Stimulated activated CD4-positive, alpha-beta T cell treated with anti-CD3 and anti-CD28 coated beads, Interleukin-2, amount 100 ng/mL, for 24 hours (primary cell): ENCODE data around the gene TMC2.
A peak's percentile ranks its signal among the peaks of the same experiment; 100 is the strongest.
"Not testable (repeated sequence)": the region's sequence is repeated elsewhere in the genome, so short reads cannot be mapped to it uniquely, and the experiment has no call there.

Experiments used
- DNase-seq, 2 donors: peaks; one replicate each; pipeline ENCODE4 v3.0.0-alpha.2; 2020

Gene TMC2

DNA sequence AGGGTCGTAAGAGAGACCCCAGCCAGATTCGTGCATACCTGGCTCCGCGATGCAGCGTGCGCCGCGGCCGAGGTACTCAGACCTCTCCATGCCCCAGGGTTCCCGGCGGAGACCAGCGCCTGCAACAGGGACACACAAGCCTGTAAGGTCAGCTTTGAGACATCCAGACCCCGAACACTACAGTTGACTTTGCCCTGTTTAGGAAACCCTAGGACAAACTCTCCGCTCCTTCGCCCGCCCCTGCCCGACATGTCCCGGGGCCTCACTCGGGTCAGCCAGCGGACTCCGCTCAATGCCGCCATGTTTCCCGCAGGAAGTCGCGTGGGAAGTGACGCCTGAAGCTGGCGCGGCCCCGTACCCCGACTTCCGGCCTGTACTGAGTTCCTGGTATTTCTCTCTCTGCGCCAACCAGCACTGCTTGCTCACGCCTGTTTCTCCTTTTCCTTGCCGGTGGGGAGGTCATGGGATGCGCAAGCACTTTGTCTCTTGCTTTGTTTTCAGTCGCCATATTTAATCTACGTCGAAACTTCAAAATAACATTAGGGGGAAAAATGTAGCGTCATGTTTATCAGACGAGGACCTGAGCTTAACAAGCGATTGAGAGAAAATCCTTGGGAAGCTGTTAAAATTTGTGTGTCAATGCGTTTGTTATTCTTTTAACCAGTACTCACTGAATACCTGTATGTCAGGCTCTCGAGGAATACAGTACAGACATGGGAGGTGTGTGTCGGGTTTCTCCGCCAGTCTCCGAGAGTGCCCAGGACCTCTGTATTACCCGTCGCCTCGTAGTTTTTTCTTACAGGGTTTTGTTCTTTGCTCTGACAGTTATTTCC, 127.7 kb downstream of the TMC2 start, which contains the start of gene IDH3B:
TSS of gene IDH3B (minus strand) at position 330 of the 833 bp plus-strand sequence. CDS start at position 302, 28 bp downstream.
- peak; percentile 91 to 92 for DNase-seq

GRCh38 chr20:2671977-2672376, 135.6 kb downstream of the TMC2 start:
- DNase-seq, result peak in 1 of 2 donors; percentile 23

- DNase-seq, result no peak
Measured at GRCh38 chr20:2672446-2672845, 136.1 kb downstream of the TMC2 start.

- no peak for DNase-seq
Measured at GRCh38 chr20:2673453-2673852, 137.1 kb downstream of the TMC2 start.

GRCh38 chr20:2680046-2680445, 143.7 kb downstream of the TMC2 start:
- DNase-seq, result no peak

- DNase-seq, result not testable (repeated sequence)
Measured at GRCh38 chr20:2682040-2682439, 145.7 kb downstream of the TMC2 start.

GRCh38 chr20:2684817-2685216, 148.4 kb downstream of the TMC2 start:
- DNase-seq, result not testable (repeated sequence)

- no peak for DNase-seq
Measured at GRCh38 chr20:2687514-2687913, 151.1 kb downstream of the TMC2 start.

DNA sequence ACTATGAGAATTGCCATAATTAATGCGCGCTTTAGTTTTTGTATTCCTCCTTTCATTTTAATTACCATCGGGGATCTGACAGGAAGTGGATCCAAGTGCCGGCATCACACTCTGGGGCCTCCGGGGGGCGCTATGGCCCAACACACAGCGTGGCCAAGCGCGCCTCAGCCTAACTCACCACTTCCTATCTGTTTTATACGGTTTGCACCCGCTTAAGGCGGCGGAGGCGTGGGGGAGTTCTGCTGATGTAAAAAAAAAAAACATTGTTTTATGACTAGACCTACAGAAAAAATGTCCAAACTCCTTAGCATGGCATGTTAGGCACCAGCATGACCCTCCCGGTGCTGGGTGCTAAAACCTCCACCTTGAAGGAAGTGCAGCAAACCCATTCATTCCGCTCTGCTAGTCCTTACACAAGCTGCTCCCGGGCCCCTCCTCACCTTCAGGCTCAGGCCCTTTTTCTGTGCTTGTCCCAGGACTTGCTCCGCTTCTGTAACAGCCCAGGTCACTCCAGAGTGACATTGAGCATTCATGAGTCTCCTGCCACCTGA, 151.7 kb downstream of the TMC2 start:
- DNase-seq, result peak; percentile 79 to 80

- no peak for DNase-seq
Measured at GRCh38 chr20:2690213-2690612, 153.8 kb downstream of the TMC2 start.

DNA sequence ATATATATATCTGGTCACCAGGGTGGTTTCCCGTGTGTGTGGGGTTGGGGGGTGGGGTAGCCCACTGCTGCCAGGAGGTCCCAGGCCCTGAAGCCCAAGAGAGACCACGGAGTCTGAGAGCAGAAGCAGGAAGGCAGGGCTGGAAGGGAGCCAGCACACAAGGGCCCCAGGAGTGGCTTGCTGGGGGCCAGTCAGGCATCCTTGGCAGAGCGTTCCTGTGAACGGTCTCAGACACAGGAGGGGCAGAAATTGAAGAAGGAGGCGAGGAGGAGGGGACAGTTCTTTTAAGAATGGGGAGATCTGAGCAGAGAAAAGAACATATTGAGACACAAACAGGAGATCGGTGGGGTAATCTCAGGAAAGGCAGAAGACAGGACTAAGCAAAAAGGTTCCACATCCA, 154.3 kb downstream of the TMC2 start:
- no peak for DNase-seq

GRCh38 chr20:2691127-2691526, 154.8 kb downstream of the TMC2 start:
- DNase-seq, result no peak
